ENCODE results near the gene MERTK. TPM values are rescaled to one million over a fixed set of nuclear protein-coding genes. Genes with fewer than 3 reads are reported as not detected.

Gene MERTK
- total and polyA plus RNA-seq, 2 of the 13 experiments (the other 11 are each of a cell fraction or from before 2014, with no cell fraction given) = 37.3 to 44.7 TPM

DNA sequence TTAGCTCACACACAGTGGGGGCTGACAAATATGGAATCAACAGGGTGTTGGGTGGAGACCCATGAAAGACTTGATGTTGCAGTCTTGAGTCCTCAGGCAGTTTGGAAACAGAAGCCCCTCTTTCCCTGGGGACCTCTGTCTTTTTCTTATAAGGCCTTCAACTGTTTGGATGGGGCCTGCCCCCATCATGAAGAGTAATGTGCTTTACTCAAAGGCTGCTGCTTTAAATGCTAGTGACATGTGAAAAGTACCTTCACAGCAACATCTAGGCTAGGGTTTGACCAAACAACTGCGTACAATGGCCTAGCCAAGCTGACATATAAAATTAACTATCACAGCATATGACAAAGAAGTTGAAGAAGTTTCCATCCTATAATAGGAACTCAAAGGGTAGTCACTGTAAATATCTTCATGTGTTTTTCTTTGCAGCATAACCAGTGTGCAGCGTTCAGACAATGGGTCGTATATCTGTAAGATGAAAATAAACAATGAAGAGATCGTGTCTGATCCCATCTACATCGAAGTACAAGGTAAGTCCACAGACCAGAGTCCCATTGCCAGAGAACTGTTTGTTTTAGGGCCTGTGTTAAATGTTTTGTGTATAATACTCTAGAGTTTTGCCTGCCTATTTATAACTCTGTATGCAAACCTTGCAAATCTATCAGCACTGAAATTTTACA lies 46.3 kb downstream of the MERTK start (continued):
- 0 out of 2 replicates have a peak, but pooled peaks have one; percentile 51 for TF ChIP-seq ZBTB7B (CRISPR knock-in tag; IDR thresholded peaks at IDR 0.05)
- TF ChIP-seq, protein P1, sequence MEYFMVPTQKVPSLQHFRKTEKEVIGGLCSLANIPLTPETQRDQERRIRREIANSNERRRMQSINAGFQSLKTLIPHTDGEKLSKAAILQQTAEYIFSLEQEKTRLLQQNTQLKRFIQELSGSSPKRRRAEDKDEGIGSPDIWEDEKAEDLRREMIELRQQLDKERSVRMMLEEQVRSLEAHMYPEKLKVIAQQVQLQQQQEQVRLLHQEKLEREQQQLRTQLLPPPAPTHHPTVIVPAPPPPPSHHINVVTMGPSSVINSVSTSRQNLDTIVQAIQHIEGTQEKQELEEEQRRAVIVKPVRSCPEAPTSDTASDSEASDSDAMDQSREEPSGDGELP (IDR thresholded peaks at IDR 0.05; ENCODE audit: borderline replicate concordance, low read depth) = no peak; the same call in 1 of the 2 replicates
- no peak for TF ChIP-seq ZNF768 (CRISPR knock-in tag; IDR thresholded peaks at IDR 0.05)
- TF ChIP-seq BCL6 (CRISPR knock-in tag; IDR thresholded peaks at IDR 0.05) = peak; percentile 61
- 0 out of 2 replicates have a peak, but pooled peaks have one; percentile 53 for TF ChIP-seq ZNF670 (CRISPR knock-in tag; IDR thresholded peaks at IDR 0.05; ENCODE audit: borderline replicate concordance)
- TF ChIP-seq PAF1 (CRISPR knock-in tag; IDR thresholded peaks at IDR 0.05) = no peak
- TF ChIP-seq WIZ (CRISPR knock-in tag; IDR thresholded peaks at IDR 0.05) = no peak
- TF ChIP-seq ZNF101 (CRISPR knock-in tag; IDR thresholded peaks at IDR 0.05; ENCODE audit: borderline replicate concordance, low read depth) = no peak
- TF ChIP-seq ZNF543 (CRISPR knock-in tag; IDR thresholded peaks at IDR 0.05) = 0 out of 2 replicates have a peak, but pooled peaks have one; percentile 19
- TF ChIP-seq ZNF569 (CRISPR knock-in tag; IDR thresholded peaks at IDR 0.05; ENCODE audit: borderline replicate concordance) = no peak
- TF ChIP-seq NPAS2 (CRISPR knock-in tag; IDR thresholded peaks at IDR 0.05; ENCODE audit: borderline replicate concordance) = no peak
- TF ChIP-seq, protein P2, sequence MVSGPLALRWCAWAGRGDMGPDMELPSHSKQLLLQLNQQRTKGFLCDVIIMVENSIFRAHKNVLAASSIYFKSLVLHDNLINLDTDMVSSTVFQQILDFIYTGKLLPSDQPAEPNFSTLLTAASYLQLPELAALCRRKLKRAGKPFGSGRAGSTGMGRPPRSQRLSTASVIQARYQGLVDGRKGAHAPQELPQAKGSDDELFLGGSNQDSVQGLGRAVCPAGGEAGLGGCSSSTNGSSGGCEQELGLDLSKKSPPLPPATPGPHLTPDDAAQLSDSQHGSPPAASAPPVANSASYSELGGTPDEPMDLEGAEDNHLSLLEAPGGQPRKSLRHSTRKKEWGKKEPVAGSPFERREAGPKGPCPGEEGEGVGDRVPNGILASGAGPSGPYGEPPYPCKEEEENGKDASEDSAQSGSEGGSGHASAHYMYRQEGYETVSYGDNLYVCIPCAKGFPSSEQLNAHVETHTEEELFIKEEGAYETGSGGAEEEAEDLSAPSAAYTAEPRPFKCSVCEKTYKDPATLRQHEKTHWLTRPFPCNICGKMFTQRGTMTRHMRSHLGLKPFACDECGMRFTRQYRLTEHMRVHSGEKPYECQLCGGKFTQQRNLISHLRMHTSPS (CRISPR knock-in tag; IDR thresholded peaks at IDR 0.05; ENCODE audit: low read depth) = no peak
- TF ChIP-seq ELF4 (CRISPR knock-in tag; IDR thresholded peaks at IDR 0.05; ENCODE audit: borderline replicate concordance) = no peak
- no peak for TF ChIP-seq ZNF432 (CRISPR knock-in tag; IDR thresholded peaks at IDR 0.05; ENCODE audit: borderline replicate concordance)
- TF ChIP-seq XRCC5 (optimal IDR thresholded peaks at IDR 0.05; ENCODE audit: low read length) = no peak
- TF ChIP-seq, protein P3, sequence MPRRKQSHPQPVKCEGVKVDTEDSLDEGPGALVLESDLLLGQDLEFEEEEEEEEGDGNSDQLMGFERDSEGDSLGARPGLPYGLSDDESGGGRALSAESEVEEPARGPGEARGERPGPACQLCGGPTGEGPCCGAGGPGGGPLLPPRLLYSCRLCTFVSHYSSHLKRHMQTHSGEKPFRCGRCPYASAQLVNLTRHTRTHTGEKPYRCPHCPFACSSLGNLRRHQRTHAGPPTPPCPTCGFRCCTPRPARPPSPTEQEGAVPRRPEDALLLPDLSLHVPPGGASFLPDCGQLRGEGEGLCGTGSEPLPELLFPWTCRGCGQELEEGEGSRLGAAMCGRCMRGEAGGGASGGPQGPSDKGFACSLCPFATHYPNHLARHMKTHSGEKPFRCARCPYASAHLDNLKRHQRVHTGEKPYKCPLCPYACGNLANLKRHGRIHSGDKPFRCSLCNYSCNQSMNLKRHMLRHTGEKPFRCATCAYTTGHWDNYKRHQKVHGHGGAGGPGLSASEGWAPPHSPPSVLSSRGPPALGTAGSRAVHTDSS (CRISPR knock-in tag; conservative IDR thresholded peaks at IDR 0.05) = no peak
- TF ChIP-seq, protein P4, sequence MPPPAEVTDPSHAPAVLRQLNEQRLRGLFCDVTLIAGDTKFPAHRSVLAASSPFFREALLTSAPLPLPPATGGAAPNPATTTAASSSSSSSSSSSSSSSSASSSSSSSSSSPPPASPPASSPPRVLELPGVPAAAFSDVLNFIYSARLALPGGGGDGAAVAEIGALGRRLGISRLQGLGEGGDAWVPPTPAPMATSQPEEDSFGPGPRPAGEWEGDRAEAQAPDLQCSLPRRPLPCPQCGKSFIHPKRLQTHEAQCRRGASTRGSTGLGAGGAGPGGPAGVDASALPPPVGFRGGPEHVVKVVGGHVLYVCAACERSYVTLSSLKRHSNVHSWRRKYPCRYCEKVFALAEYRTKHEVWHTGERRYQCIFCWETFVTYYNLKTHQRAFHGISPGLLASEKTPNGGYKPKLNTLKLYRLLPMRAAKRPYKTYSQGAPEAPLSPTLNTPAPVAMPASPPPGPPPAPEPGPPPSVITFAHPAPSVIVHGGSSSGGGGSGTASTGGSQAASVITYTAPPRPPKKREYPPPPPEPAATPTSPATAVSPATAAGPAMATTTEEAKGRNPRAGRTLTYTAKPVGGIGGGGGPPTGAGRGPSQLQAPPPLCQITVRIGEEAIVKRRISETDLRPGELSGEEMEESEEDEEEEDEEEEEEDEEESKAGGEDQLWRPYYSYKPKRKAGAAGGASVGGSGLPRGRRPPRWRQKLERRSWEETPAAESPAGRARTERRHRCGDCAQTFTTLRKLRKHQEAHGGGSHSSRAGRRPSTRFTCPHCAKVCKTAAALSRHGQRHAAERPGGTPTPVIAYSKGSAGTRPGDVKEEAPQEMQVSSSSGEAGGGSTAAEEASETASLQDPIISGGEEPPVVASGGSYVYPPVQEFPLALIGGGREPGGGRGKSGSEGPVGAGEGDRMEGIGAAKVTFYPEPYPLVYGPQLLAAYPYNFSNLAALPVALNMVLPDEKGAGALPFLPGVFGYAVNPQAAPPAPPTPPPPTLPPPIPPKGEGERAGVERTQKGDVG (CRISPR knock-in tag; IDR thresholded peaks at IDR 0.05; ENCODE audit: borderline replicate concordance) = no peak
- TF ChIP-seq, protein P5, sequence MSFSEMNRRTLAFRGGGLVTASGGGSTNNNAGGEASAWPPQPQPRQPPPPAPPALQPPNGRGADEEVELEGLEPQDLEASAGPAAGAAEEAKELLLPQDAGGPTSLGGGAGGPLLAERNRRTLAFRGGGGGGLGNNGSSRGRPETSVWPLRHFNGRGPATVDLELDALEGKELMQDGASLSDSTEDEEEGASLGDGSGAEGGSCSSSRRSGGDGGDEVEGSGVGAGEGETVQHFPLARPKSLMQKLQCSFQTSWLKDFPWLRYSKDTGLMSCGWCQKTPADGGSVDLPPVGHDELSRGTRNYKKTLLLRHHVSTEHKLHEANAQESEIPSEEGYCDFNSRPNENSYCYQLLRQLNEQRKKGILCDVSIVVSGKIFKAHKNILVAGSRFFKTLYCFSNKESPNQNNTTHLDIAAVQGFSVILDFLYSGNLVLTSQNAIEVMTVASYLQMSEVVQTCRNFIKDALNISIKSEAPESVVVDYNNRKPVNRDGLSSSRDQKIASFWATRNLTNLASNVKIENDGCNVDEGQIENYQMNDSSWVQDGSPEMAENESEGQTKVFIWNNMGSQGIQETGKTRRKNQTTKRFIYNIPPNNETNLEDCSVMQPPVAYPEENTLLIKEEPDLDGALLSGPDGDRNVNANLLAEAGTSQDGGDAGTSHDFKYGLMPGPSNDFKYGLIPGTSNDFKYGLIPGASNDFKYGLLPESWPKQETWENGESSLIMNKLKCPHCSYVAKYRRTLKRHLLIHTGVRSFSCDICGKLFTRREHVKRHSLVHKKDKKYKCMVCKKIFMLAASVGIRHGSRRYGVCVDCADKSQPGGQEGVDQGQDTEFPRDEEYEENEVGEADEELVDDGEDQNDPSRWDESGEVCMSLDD (CRISPR knock-in tag; IDR thresholded peaks at IDR 0.05; ENCODE audit: borderline replicate concordance) = no peak
- no peak for TF ChIP-seq POLR2A (IDR thresholded peaks at IDR 0.05; ENCODE audit: insufficient read depth in 1 of 2, low read depth in 2 of 2, low read length in 2 of 2)
